ENCODE data around the gene S100A10. TPM values are rescaled to one million over a fixed set of nuclear protein-coding genes. Genes with fewer than 3 reads are reported as not detected.

The S100A10 gene
- total RNA-seq, 1 donor from 2014 or later: 431 TPM

DNA sequence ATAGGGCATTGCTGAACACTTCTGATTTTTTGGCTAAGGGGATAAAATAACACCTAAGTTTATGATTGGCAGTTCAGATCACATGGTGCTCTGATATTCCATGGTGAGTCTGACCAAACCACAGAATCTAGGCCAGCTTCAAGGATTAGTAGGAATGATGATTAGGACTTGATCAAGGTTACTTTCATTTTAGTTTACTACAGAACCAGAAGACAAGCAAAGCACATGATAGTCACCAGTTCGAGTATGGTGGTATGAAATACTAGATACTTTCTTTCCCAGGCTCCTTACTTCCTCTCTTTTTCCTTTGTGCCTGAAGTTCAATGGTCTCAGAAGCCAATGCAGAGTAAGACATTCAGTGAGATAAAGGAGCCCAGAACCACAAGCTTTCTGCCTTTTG is 26.6 kb downstream of the S100A10 start:
- intact Hi-C loops (cut with micrococcal nuclease): loop anchor here (5.0 kb wide), 1 partner anchor 35 kb away; no protein-coding TSS in a partner anchor

DNA sequence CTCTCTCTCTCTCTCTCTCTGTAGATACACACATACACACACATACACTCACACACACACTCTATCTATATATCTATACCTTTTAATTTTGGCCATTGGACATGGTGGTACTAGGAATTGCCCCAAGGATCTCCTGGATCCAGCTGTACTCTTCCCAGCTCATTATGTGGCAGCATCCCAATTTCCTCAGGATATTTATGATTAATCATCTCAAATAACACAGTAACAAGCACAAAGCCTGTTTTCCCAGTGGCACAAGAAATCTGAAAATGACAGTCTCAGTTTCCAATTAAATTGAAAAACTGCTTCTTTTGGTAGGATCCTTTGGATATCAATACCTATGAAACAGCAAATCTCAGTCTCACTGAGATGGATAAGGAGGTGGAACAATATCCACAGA is 27.6 kb downstream of the S100A10 start:
- intact Hi-C loops (cut with micrococcal nuclease): loop anchor here (5.0 kb wide), 1 partner anchor 34 kb away; no protein-coding TSS in a partner anchor

DNA sequence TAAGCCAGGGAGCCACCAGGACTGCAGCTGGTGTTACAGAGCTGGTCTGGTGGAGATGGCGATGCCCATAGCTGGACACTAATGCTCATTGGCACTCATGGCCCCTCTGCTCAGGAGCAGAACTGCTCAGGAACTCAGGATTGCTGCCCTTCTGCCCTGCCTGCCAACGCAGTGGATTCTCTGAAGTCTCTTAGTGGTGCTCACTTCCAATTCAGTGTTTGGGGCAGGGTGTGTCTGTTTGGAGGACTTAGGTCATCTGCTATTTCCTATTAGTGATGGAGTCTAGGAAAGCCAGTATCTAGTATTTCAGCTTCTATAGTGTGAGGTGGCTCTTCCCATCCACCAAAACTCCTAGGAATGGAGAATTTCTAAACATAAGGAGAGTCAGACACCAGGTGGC is 29.1 kb downstream of the S100A10 start:
- intact Hi-C loops (cut with micrococcal nuclease): no loop called here

DNA sequence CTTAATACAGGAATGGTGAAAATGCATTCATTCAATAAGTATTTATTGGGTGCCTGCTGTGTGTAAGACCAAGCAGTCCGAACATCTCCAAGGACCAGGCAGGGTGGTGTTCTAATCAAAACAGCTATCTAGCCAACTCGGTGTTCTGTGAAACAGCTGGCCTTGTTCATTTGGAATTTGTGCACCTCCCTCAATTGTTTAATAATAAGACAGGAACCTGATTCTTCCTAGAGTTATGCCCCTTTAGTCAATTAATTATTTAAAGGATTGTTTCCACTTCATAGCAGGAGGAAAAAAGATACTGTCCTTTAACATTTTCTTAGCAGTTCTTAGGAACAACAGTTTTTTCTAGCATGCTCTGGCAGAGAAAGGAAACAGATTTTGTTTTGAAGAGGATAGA is 30.4 kb downstream of the S100A10 start:
- intact Hi-C loops (cut with micrococcal nuclease): no loop called here

DNA sequence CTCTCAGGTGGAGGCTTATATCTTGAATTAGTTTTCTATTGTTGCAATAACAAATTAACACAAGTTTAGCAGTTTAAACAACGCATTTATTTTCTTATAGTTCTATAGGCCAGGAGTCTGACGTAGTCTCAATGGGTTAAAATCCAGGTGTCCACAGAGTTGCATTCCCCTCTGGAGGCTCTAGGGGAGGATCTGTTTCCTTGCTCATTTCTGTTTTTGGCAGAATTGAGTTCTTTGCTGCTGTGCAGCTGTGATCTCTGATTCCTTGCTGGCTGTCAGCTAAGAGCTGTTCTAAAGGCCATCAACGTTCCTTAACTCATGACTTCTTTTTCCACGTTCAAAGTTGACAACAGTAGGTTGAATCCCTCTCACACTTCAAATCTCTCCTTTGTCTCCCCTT is 31.8 kb downstream of the S100A10 start:
- intact Hi-C loops (cut with micrococcal nuclease): no loop called here

DNA sequence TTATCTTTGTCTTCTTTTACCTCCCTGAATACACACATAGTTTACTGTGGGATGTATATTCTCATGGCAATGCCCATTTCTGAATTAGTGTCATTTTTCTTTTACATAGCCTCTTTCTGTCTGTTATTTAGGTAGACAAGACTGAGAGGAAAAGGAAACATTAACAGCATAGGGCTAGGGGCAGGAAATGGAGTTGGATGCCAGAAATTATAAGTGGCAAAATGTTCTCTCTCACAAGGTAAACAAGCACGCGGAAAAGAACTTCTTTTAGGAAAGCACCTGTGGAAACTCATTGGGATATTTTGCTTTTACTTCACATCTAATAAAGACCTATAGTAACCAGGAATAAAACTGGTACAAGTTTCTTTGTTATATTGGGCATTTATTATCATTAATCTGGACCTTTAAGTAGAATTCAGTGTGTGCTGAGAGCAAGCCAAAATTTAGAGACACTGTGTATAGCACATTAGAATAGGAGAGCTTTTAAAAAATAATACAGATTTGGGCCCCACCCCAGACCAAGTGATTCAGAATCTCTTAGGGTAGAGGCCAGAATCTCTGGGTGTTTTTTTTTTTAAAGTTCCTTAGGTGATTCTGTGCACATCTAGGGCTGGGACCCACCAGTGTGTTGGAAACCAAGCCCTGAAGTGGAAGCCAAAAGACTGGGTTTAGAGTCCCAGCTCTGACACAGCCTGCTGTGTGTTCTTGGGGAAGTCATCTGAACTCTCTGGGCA is 32.7 kb downstream of the S100A10 start:
- intact Hi-C loops (cut with micrococcal nuclease): no loop called here

DNA sequence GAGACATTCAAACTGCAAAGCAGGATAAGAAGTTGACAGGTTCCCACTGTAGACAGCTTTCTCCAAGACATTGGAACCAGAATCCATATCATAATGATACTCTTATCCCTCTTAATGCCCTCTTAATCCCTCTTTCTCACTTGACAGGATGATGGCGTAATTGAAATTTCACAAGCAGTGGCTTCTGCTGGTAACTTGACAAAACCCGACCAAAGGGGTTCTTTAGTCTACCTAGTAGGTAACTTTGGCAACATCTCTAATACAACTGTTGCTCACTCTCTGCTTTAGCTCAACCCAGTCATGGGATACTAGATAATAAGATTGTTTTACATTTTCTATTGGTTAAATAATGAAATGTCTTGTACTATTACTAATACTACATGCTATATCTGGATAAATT is 34.7 kb downstream of the S100A10 start:
- intact Hi-C loops (cut with micrococcal nuclease): no loop called here

DNA sequence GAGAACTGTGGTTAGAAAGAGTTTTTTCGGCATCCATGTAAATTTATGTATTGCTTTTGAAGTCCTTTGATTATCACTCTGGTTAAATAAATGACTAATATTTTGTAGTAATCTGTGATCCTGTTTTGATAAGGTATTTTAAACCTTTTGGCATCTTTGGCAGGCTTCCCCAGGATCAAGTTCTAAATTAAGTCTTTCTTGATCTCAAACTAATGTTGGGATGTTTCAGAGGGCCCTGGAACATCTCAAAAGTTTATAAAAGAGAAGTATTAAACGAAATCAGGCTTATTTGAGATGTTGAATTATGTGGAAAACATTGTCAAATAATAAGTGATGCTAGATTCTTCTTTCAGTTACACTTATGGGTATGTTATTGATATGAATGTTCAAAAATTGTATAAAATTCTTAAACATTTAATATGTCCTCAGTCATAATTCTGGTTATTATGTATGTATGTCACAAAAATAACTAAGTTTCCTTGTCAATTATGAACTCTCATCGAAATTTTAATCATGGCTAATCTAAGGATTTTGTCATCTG is 36.6 kb downstream of the S100A10 start:
- intact Hi-C loops (cut with micrococcal nuclease): no loop called here

DNA sequence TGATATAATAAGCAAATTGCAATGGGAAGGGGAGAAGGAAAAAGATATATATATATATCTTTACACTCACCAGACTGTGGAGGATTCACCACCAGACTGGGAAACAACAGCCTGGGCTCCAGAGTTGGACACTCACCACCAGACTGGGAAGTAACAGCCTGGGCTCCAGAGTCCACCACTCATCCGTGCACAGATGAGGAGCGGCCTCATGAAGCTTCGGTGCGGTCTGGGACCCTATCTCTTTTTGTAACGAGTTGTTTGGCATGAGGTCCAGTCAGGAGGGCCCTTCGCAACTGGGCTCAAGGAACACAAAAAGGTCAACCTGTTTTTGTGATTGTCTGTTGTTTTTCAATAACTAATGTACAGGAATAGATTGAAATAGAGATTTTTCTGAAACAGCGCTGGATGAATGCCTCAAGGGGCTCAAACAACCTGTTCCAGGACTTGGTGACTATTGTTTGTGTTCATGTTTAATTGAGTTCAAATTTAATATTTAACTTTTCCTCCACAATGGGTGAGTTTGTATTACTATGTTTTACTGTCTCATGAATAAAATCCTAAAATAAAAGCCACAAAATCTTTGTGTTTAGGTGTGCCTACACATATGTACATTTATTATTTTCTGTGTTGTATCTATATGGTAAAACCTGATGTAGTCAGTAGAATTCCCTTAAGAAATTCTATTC is 40.1 kb downstream of the S100A10 start:
- intact Hi-C loops (cut with micrococcal nuclease): no loop called here

DNA sequence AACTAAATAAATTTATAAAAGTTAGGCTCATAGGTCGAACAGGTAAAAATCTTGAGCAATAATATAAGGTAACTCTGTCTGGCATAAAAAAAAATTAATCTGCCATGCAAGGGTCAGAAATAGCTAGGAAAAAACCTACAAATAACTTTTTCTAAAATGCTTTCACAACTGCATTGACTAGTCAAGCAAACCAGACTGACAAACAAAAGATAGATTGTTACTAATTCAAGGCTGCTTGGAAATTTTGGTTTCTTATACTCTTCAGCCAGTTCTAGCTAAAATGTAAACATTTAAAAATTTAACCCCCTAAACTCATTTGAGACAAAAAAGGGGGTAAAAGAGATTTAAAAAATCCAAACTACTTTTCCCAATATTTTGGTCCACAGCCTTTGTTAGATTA is 40.8 kb downstream of the S100A10 start:
- intact Hi-C loops (cut with micrococcal nuclease): no loop called here

DNA sequence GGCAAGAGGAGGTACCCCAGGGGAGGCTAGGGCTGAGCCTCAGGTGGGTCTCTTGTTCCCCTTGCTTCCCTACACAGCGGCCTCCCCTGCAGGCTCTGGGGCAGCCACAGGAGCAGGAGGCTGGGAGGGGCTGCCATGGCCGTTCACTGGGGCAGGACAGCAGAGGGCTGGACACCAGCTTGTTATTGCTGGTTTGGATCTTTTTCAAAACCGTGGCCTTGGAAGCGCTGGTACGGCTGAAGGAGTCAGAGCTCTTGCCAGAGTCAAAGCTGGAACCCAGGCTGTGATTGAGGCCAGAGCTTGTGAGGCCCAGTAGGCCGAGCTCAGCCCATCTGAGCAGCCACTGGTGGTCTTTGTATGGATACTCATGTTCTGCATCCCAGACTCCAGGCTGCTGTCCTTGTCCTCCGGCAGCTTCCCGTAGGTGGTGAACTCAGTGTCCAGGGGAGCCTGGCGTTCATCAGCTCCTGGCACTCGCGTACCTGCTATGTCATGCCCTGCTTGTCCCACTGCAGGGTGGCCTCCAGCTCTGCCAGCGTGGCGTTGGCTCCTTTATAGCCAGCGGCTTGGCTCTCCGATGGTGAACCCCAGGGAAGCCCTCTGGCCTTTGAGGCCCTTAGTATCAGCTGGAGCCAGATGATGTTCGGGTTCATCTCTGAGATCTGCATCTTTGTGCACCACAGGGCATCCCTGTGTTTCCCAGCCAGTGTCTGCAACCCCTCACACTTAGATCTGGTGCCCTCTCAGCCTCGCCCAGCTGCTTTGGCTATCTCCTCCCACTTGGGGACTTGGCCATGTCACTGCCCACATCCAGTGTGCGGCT is 44.1 kb downstream of the S100A10 start:
- intact Hi-C loops (cut with micrococcal nuclease): no loop called here

DNA sequence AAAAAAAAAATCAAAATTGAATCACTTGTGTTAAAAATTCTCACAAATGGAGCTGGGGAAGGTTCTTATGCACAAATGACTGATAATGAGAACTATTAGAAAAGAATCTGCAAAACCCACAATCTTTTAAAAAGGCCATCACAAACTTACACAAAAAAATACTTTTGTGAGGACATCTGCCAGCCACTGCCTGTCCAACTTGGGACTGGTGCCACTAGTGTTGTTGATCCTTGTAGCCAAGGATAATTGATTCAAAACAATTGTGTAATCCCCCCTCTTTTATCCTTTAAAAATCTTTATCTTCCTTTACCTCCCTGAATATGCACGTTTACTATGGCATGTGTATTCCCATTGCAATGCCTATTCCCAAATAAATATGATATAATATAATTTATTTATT is 45.2 kb downstream of the S100A10 start:
- intact Hi-C loops (cut with micrococcal nuclease): no loop called here

DNA sequence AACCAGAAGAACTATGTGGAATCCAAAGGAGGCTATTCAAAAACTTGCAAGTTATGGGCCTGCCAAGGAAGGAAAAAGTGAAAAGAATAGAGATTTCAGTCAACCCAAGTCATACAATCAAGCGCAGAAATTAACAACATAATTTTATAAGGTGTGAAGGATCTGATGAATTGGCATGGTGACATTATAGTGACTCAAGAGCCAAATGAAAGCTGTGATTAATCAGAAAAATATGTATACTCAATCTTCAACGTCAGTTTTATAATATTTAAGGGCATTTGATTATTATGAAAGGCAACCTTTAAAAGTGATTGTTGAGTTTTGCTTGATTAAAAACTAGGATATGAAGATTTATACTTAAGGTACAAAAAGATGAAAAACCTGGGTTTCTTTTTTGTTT is 46.5 kb downstream of the S100A10 start:
- intact Hi-C loops (cut with micrococcal nuclease): no loop called here

DNA sequence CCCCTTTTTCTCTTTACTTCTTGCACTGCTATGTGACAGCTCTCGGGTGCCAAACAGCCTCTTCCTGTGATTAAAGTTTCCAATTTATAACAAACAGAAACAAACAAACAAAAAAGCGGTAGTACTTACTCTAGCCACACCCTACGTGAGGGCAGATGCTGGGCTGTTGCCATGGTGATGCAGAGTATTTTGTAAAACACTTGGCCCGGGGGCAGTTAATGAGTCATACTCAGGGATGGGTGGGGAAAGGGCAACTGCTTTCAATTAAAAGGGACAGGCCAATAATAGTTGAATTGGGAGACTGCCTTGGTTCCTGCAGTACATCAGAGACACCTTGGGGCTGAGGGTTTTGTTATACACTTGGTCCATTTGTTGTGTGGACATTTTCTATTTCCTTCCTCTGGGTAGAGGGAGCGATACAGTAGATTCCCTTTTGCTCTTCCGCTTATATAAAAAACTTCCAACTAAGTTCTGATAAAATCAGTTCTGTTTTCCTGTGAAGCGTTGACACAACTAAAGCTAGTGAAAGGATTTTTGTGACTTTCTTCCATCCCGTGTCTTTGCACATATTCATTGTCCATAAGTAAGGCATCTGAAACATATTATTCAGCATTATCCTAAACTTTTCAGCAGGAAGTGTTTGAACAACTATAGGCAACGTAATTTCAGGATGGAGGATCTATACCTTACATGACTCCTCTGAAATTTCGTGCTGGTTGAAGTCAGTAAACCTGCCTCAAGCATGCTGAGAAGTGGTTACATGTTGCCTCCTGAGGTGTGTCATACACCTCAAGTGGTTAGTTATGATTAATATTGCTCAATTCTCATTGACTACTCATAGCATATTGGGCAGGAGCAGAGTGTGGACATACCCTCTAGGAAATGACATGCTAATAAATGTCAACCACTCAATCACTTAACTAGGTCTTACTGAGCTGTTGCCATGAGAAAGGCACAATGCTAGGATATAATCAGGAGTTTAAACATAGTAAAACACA is 47.6 kb downstream of the S100A10 start:
- intact Hi-C loops (cut with micrococcal nuclease): loop anchor here (1.0 to 2.0 kb wide), 2 partner anchors 37 to 47 kb away; partner anchors contain the start of genes S100A10 and THEM4

DNA sequence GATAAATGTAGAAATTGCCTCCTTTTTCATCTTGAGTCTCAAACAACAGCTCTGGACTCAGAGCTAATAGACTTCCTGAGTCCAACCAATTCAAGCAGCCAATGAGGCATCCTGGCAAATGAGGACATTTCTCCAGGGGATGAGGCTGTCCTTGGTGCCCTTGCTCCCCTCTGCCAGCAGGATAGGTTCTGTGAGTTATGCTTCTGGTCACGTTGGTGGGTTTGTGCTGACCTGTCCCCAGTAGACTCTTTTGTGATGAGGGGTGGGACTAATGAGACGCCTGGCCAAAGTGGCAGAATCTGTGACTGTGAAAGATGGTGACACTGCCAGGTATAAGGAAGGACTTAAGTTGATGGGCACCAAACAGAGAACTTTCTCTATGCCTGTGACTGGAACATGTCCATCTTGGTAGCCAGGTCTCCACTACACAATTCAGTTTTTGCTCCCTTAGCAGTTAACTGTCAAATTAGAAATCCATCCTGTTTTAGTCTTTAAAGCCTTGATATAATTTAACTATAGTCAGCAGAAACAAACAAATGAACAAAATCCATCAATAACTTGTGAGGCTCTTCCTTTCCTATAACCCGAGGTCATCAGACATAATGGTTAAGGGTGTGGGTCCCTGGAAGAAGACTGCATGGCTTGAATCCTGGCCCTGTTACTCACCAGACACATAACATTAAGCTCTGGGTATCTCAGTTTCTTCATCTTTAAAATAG is 48.6 kb downstream of the S100A10 start:
- intact Hi-C loops (cut with micrococcal nuclease): loop anchor here (1.0 to 2.0 kb wide), 2 partner anchors 36 to 48 kb away; partner anchors contain the start of genes S100A10 and THEM4

DNA sequence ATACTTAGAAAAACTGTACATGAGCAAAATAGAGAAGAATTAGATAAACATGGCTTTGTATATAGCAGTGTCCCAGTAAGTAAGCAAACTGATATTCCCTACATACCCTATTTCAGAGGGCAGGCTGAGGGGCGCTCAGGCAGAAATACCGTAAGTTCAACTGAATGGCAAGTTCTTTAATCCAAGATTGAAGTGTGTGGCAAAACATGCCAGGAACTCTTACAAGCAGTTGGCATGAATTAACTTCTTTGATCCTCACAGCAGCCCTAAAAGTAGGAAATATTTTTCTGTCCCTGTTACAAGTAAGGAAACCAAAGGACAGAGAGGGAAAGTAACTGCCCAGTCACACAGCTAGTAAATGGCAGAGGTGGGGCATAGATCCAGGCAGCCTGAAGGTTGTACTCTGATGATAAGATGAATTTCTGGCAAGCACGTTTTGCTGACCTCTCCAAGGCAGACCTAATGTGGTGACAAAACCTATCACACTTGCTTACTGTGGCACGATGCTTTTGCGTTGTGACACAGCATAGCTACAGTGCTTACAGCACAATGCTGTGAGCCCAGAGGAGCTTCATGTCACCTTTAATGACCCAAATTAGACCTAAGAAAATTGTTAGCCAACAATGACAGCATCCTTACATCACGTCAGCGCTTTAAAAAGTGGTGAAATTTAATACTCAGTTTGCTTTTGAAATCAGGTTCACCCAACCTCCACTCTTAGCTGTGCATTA is 49.4 kb downstream of the S100A10 start:
- intact Hi-C loops (cut with micrococcal nuclease): loop anchor here (2.0 kb wide), 1 partner anchor 49 kb away; the partner anchor contains the start of gene S100A10

DNA sequence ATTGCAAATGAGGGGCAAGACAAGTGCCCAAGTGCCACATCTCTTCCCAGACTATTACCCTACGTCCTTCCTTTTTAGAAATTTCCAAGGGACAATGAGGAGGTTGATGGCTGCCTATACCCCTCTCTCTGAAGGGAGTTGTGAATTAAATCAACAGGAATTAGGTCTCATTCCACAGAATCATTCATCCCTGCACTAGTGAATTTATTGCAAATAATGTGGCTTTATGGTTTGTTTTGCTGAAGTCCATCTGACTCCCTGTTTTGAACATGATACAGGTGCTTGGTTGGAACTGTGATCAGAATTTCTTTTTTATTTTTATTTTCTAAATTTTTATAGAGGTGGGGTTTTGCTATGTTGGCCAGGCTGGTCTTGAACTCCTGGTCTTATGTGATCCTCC is 50.1 kb downstream of the S100A10 start:
- intact Hi-C loops (cut with micrococcal nuclease): no loop called here

DNA sequence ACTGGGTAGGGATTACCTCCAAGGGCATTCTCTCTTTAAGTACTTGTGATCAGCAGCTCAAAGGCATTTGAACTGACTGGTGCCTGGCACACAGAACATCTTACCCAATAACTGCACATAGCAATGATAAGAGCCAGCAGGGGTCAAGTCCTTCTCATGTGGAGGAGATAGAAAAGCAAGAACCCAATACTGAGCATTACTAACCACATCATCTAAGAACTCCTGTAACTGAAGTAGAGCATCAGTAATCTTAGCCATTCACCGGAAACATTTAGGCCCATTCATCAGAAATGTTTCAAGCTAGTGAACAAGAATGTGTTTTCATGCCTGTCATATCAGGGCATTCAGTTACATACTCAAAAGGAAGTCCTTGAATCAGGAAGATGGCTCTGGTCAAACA is 50.8 kb downstream of the S100A10 start:
- intact Hi-C loops (cut with micrococcal nuclease): no loop called here

DNA sequence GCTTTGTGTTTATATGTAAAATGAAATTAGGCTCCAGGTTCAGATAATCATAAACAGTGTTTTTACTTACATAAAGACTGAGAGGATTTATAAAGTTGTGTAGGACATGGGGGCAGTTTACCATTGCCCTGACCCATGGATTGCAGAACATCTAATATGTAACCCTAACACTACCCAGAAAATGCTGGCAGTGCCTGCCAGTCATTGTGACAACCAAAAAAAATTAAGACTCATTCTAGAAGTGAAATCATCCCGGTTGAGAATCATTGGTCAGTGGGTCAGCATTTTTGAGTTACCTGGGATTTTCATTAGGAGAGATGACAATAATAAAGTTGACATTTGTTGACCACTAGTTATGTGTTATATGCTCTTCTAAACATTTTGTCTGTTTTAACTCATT is 53.1 kb downstream of the S100A10 start:
- intact Hi-C loops (cut with micrococcal nuclease): no loop called here

Measured in T-helper 2 cell treated with Interferon-gamma antibody and Interleukin-4, amounts not matched to agents 100 ng/mL and 5 ng/mL, for 36 hours (primary cell).